Measurements from ENCODE around the gene APLNR.
"Not testable (repeated sequence)": the region's sequence is repeated elsewhere in the genome, so short reads cannot be mapped to it uniquely, and the experiment has no call there.

The APLNR gene

DNA sequence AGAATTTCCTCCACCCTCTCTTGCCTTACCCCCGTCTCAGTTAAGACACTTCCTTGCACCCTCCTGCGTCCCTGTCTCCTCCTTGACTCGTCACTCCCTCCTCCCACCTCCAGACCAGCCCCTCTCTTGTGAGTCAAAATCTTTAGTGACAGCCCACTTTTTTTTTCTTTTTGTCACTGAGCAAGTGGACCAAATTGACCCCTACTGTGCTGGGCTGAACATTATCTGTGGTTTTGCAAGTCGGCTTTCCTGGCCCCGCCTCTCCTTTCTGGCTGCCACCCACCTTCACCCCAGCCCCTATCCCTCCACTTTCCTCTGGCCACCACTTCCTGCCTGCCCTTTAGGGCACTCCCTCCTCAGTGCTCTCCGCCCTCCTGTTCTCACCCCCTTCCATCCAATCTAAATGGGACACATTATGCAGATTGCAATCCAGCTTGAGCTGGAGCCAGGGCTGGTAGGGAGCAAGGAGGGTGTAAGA, at the start of gene APLNR:
Gene APLNR (minus strand): TSS at position 47 of the 478 bp plus-strand sequence. CDS start 246 bp downstream, outside the sequence.
- no peaks in the 10 kb centered on the region for H3K9me3 Mint-ChIP-seq
- H3K4me3 Mint-ChIP-seq: no peak within 1 kb of the TSS
- no peaks in the 10 kb centered on the region for H3K4me1 Mint-ChIP-seq (ENCODE audit: low read depth)
- peaks cover 55% of the 10 kb centered on the region for H3K27me3 Mint-ChIP-seq
- no peaks in the 10 kb centered on the region for H3K36me3 Mint-ChIP-seq (ENCODE audit: low read depth)
- no peak within 1 kb of the TSS for H3K27ac Mint-ChIP-seq

DNA sequence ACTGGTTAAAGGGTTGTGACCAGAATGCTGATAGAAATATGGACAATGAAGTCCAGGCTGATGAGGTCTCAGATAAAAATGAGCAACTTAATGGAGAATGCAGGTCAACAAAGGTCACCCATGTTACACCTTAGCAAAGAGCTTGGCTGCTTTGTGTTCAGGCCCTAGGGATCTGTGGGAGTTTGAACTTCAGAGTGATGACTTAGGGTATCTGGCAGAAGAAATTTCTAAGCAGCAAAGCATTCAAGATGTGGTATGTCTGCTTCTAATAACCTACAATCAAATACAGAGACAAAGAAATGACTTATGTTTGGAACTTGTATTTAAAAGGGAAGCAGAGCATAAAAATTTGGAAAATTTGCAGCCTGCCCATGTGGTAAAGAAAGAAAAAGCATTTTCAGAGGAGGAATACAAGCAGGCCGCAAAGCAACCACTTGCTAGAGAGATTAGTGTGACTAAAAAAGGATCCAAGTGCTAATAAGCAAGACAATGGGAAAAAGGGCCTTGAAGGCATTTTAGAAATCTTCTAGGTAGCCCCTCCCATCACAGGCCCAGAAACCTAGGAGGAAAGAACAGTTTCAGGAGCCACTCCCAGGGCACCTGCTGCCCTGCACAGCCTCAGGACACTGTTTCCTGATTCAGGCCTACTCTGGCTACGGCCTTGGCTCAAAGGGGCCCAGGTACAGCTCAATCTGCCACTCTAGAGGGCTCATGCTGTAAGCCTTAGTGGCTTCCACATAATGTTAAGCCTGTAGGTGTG, 46.4 kb upstream of the APLNR start:
- Mint-ChIP-seq H3K9me3 (peaks cover 5% of the 10 kb centered on the region), H3K4me1 (ENCODE audit: low read depth) (no peaks in the 10 kb centered on the region), H3K36me3 (ENCODE audit: low read depth) (no peaks in the 10 kb centered on the region), H3K27me3 (peaks cover 14% of the 10 kb centered on the region), H3K27ac (no peak overlapping the region), H3K4me3 (no peak overlapping the region)

DNA sequence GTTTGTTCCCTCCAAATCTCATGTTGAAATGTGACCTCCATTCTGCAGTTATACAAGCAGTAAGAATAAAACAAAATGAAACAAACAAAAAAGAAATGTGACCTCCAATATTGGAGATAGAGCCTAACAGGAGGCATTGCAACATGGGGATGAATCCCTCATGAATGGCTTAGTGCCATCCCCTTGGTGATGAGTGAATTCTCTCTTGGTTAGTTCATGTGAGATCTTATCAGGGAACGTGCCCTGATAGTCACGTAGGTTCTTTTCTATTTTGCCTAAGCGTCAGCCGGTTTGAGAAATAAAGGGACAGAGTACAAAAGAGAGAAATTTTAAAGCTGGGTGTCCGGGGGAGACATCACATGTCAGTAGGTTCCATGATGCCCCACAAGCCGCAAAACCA, 44.5 kb upstream of the APLNR start:
- not testable (repeated sequence) for H3K4me1 Mint-ChIP-seq (ENCODE audit: low read depth); H3K9me3 Mint-ChIP-seq; H3K36me3 Mint-ChIP-seq (ENCODE audit: low read depth); H3K4me3 Mint-ChIP-seq; H3K27ac Mint-ChIP-seq
- H3K27me3 Mint-ChIP-seq: peaks cover 23% of the 10 kb centered on the region

DNA sequence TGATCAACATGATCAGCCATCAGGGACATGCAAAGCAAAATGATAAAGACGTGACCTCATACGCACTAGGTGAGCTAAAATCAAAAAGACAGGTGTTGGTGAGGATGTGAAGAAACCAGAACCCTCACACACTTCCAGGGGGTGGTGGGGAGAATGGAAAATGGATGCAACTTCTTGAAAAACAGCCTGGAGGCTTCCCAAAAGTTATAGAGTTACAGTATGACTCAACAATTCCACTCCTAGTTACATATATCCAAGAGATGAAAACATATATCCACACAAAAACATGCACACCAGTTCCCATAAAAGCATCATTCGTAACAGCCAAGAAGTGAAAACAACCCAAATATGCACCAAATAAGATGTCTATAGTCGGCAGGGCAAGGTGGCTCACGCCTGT, 42.1 kb upstream of the APLNR start:
- Mint-ChIP-seq H3K4me1 (ENCODE audit: low read depth) (peaks cover 4% of the 10 kb centered on the region), H3K36me3 (ENCODE audit: low read depth) (no peaks in the 10 kb centered on the region), H3K9me3 (peaks cover 11% of the 10 kb centered on the region), H3K4me3 (no peak overlapping the region), H3K27ac (no peak overlapping the region), H3K27me3 (peaks cover 43% of the 10 kb centered on the region)

DNA sequence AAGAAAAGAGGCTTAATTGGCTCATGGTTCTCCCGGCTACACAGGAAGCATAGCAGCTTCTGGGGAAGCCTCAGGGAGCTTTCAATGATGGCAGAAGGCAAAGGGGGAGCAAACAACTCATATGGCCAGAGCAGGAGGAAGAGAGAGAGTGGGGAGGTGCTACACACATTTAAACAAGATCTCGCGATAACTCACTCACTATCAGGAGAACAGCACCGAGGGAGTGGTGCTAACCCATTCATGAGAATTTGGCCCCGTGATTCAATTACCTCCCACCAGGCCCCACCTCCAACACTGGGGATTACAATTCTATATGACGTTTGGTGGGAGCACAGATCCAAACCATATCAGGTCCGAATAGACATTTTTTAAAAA, 41.7 kb upstream of the APLNR start:
- Mint-ChIP-seq H3K9me3 (peaks cover 14% of the 10 kb centered on the region), H3K4me3 (no peak overlapping the region), H3K4me1 (ENCODE audit: low read depth) (peaks cover 4% of the 10 kb centered on the region), H3K27me3 (peaks cover 43% of the 10 kb centered on the region), H3K27ac (no peak overlapping the region), H3K36me3 (ENCODE audit: low read depth) (no peaks in the 10 kb centered on the region)

DNA sequence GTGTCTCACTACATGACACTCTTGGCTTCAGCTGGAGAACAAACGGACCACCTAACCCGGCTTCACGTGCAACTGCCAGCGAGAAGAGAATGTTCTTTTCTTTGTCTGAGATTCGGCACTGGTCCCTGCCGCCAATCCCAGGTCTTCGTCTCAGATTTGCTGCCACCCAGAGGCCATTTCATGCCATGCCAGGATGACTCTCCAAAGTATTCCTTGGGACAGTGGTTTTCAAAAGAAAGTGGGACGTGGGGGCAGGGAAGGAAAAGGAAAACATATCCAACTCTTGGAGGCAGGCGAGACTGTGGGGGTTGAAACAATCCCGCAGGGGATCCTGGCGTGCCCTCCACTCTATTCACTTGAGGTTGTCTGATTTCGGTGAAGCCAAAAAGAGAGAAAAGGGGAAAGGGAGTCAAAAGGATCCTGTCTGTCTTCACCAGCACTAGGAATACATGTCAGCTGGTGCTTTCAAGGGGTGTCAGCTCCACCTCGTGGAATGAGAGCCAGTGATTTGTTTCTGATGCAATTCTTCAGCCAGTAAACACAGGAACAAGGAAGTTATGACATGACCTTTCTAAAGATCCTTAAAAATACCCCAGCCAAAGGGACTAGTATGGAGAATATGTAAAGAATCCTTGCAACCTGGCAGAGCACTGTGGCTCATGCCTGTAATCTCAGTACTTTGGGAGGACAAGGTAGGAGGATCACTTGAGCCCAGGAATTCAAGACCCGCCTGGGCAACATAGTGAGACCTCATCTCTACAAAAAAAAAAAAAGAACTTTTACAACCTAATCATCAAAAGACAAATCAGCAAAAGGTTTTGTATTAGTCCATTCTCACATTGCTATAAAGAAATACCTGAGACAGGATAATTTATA, 41.0 kb upstream of the APLNR start:
- Mint-ChIP-seq H3K4me1 (ENCODE audit: low read depth) (peaks cover 4% of the 10 kb centered on the region), H3K36me3 (ENCODE audit: low read depth) (no peaks in the 10 kb centered on the region), H3K4me3 (no peak overlapping the region), H3K9me3 (peaks cover 18% of the 10 kb centered on the region), H3K27me3 (peaks cover 47% of the 10 kb centered on the region), H3K27ac (no peak overlapping the region)

DNA sequence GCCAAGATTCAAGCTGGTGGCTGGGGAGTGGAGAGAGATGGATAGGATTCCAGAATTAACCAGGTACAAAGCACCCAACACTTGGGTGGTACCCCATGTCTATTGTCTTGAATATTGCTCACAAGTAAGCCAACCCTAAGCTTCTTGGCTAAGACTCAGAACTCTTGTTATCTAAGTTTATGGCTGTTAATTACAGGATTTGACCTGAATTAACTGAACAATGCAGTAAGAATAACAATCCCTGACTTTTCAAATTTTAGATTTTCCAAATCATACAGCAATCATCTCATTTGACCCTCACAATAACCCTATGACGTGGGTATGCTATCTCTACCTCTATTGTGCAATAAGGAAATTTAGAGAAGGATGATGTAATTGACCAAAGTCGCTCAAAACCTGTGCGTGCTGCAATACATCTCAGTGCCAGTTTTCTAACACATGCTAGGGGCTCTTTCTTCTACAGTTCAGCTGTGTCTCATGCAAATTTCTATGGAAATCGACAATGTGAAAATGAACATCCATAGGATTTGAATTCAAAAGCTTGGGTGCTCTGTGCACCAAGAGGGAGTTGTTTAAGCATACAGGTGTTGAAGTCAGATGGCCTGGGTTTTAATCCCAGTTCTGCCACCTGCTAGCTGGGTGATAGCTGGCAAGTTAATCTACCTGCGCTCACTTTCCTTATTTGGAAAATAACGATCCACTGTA, 40.1 kb upstream of the APLNR start:
- H3K36me3 Mint-ChIP-seq (ENCODE audit: low read depth): no peaks in the 10 kb centered on the region
- peaks cover 49% of the 10 kb centered on the region for H3K27me3 Mint-ChIP-seq
- peaks cover 4% of the 10 kb centered on the region for H3K4me1 Mint-ChIP-seq (ENCODE audit: low read depth)
- peaks cover 21% of the 10 kb centered on the region for H3K9me3 Mint-ChIP-seq
- H3K4me3 Mint-ChIP-seq: no peak overlapping the region
- H3K27ac Mint-ChIP-seq: no peak overlapping the region

DNA sequence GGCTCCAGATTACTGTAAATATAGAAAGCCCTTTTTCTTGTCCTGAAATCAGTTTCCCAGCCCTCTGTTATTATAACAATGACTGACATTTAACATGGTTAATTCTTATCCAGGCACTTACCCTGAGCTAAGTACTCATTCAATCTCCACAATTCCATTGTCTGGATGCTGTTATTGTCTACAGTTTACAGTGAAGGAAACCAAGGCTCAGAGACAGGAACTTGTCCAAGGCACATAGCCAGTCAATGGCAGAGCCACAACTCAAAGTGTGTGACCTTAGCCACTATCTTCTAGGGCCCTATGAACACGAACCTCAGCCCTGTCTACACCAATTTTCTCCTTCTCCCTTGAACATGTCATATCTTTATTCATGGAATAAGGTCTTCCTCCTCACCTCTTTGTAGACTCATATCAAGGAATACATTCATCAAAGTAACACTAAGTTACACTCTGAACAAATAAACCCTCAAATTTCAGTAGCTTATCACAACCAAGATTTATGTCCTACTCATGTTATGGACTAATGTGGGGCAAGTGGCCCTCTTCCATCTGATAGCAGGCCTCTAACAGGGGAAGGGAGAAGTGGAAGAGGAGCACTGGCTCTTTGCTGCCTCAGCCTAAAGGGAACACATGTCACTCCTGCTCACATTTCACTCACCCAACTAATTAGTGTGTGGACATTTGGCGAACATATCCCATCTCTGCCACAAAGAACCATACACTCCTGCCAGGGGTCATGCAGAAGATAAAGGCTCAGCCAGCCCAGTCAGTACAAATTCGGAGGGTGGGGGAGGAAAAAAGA, 39.3 kb upstream of the APLNR start:
- Mint-ChIP-seq H3K36me3 (ENCODE audit: low read depth) (no peaks in the 10 kb centered on the region), H3K9me3 (peaks cover 17% of the 10 kb centered on the region), H3K27ac (no peak overlapping the region), H3K4me1 (ENCODE audit: low read depth) (peaks cover 4% of the 10 kb centered on the region), H3K4me3 (no peak overlapping the region), H3K27me3 (peaks cover 49% of the 10 kb centered on the region)

DNA sequence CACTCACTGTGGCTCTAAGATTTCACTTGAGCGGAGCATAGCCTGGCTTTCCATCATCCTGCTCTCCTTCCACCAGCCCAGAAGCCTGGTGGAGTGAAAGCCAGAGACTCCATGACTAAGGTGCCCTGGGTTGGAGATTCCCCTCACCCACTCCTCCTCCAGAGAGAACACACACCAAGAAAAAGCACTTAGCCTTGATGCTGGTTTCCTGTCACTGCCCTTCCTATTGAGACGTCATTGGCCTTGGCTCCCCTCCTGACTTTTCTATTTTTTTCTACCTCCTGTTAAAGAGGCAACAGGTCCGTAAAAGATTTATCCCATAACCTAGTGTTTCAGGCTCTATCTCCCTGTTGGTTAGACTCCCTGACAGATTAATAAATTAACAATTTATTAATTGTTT, 38.5 kb upstream of the APLNR start:
- Mint-ChIP-seq H3K27ac (no peak overlapping the region), H3K9me3 (peaks cover 16% of the 10 kb centered on the region), H3K4me3 (no peak overlapping the region), H3K4me1 (ENCODE audit: low read depth) (peaks cover 4% of the 10 kb centered on the region), H3K27me3 (peaks cover 52% of the 10 kb centered on the region), H3K36me3 (ENCODE audit: low read depth) (no peaks in the 10 kb centered on the region)

DNA sequence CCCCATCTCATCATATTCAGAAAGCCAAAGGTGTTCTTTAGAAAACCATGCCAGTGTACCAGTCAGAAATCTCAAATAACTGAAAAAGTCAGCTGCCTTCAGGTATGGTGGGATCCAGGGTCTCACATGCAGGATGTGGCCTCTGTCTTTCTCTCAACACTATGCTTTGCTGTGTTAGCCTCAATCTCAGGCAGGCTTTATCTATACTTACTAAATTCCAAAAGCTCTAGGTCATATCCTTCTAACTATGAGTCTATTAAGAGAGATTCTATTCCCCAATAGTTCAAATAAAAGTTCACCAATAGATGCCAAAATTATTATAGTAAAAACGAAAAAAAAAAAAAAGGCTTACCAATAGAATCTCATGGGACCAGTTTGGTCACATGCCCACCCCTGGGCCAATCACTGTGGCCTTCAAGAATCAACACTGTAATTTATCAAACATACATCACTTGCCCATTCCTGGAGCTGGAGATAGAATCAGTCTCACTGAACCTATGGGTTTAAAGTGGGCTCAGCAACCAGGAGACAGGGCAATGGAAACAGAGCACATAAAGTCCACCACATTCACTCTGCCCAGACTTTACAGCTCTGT, 38.0 kb upstream of the APLNR start:
- Mint-ChIP-seq H3K4me3 (no peak overlapping the region), H3K27me3 (peaks cover 52% of the 10 kb centered on the region), H3K4me1 (ENCODE audit: low read depth) (peaks cover 4% of the 10 kb centered on the region), H3K9me3 (peaks cover 16% of the 10 kb centered on the region), H3K27ac (no peak overlapping the region), H3K36me3 (ENCODE audit: low read depth) (no peaks in the 10 kb centered on the region)

DNA sequence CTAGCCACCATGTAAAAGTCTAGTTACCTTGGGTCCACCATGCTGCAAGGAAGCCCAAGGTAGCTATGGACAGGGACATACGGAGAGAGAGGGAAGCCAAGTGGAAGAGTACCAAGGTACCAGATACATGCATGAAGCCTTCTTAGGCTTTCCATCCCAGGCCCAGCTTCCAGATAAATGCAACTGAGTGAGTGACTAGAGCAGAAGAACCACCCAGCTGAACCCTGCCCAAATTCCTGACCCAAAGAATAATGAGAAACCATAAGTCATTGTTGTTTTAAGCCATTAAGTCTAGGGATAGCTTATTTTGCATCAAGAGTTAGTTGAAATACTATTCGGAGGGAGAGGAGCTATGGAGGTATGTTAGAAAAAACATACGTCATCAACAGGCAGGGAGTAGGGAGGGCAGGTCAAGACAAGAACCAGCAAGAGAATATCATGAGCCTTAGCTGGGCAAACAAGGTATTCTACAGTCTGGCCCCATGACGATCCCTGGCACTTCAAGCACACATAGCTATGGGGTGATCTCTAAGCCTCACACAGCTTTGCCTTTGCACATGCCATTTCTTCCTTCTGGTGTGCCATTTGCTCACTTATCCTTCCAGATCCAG, 36.5 kb upstream of the APLNR start:
- H3K27ac Mint-ChIP-seq: no peak overlapping the region
- no peaks in the 10 kb centered on the region for H3K36me3 Mint-ChIP-seq (ENCODE audit: low read depth)
- H3K9me3 Mint-ChIP-seq: peaks cover 16% of the 10 kb centered on the region
- peaks cover 47% of the 10 kb centered on the region for H3K27me3 Mint-ChIP-seq
- peaks cover 4% of the 10 kb centered on the region for H3K4me1 Mint-ChIP-seq (ENCODE audit: low read depth)
- no peak overlapping the region for H3K4me3 Mint-ChIP-seq

DNA sequence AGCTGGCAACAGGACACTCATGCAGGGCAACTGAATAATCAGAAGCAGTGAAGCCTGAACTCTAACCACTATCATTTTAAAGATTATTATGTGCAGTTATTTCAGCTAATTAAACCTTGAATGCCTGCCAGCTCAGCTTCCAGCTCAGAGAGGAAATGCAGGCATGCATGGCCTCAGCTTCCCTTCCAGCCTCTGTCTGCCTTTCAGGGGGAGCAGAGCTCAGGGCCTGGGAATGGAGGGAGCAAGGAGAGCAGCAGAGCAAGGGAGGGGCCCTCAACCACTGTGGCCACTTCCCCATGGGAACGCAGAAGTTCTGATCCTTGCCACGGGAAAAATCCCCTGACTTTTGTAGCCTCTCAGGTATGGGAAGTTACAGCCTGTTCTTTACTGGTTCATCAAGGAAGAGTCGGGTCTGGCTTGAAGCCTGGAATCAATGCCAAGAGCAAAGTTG, 32.5 kb upstream of the APLNR start:
- Mint-ChIP-seq H3K27me3 (peaks cover 18% of the 10 kb centered on the region), H3K27ac (no peak overlapping the region), H3K4me1 (ENCODE audit: low read depth) (no peaks in the 10 kb centered on the region), H3K4me3 (no peak overlapping the region), H3K9me3 (peaks cover 19% of the 10 kb centered on the region), H3K36me3 (ENCODE audit: low read depth) (no peaks in the 10 kb centered on the region)

DNA sequence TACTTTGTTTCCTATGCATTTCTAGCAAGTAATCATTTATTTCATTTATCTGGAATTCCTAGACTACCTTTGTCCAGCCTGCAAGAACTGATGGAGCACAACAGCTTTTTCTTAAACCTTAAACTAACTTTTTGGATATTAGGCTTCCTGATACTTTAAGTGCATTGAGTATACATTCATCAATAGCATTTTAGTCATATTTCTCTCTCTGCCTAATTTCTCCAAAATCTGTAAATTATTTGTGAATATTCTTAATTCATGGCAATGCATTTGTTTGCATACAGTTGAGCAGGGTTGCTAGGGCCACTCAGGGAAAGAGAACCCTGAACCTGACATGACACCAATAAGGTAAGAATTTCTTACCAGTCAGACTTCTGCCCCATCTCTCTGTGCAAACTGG, 29.1 kb upstream of the APLNR start:
- Mint-ChIP-seq H3K4me3 (no peak overlapping the region), H3K27ac (no peak overlapping the region), H3K4me1 (ENCODE audit: low read depth) (no peaks in the 10 kb centered on the region), H3K36me3 (ENCODE audit: low read depth) (no peaks in the 10 kb centered on the region), H3K9me3 (peaks cover 4% of the 10 kb centered on the region), H3K27me3 (peaks cover 25% of the 10 kb centered on the region)

DNA sequence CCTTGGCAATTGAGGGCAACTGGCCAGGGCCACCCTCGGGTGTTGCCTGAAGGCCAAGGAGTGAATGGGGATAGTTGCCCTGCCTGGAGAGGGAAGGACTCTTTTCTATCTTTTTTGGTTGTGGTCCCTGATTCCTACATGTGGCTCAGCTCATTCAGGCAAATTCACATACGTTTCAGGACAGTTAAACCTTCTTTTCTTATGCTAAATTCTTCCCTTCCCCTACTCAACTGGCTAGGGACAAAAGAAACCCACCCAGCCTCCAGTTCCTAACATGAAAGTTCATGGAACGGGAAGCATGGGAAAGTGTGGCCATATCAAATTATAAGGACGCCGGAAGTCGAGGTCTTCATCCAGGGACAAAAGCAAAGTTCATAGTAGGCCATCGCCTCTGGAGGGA, 26.3 kb upstream of the APLNR start:
- Mint-ChIP-seq H3K36me3 (ENCODE audit: low read depth) (no peaks in the 10 kb centered on the region), H3K9me3 (peaks cover 4% of the 10 kb centered on the region), H3K4me1 (ENCODE audit: low read depth) (no peaks in the 10 kb centered on the region), H3K4me3 (no peak overlapping the region), H3K27me3 (peaks cover 26% of the 10 kb centered on the region), H3K27ac (no peak overlapping the region)

All from stimulated activated naive CD8-positive, alpha-beta T cell treated with anti-CD3 and anti-CD28 coated beads, Interleukin-15, Interleukin-2, amounts not matched to agents 100 ng/mL and 50 ng/mL, for 24 hours (primary cell).